ENCODE measurements around the gene PPM1F.

Gene PPM1F

GRCh38 chr22:21975854-21976345 lies 23.3 kb upstream of the PPM1F start:
- DNase-seq: no peak

- DNase-seq: no peak
These were observed 22.6 kb upstream of the PPM1F start for GRCh38 chr22:21975273-21975672.

GRCh38 chr22:21974058-21974649 lies 21.5 kb upstream of the PPM1F start:
- no peak for DNase-seq

GRCh38 chr22:21972806-21973205 lies 20.2 kb upstream of the PPM1F start:
- DNase-seq: no peak

GRCh38 chr22:21972293-21972779 lies 19.7 kb upstream of the PPM1F start:
- peak; percentile 65 for DNase-seq

- no peak for DNase-seq
These were observed 19.2 kb upstream of the PPM1F start for GRCh38 chr22:21971858-21972275.

GRCh38 chr22:21970800-21971617 lies 18.4 kb upstream of the PPM1F start:
- no peak for DNase-seq

GRCh38 chr22:21970037-21970799 lies 17.6 kb upstream of the PPM1F start:
- no peak for DNase-seq

- no peak for DNase-seq
These were observed 15.9 kb upstream of the PPM1F start for GRCh38 chr22:21968452-21969129.

- DNase-seq: no peak
These were observed 15.1 kb upstream of the PPM1F start for GRCh38 chr22:21967693-21968271.

- no peak for DNase-seq
These were observed 14.2 kb upstream of the PPM1F start for GRCh38 chr22:21966643-21967516.

GRCh38 chr22:21965762-21966288 lies 13.2 kb upstream of the PPM1F start:
- no peak for DNase-seq

- no peak for DNase-seq
These were observed 12.4 kb upstream of the PPM1F start for GRCh38 chr22:21964918-21965484.

- no peak for DNase-seq
These were observed 11.6 kb upstream of the PPM1F start for GRCh38 chr22:21964234-21964633.

GRCh38 chr22:21963790-21964211 lies 11.2 kb upstream of the PPM1F start:
- DNase-seq: no peak

GRCh38 chr22:21963286-21963685 lies 10.6 kb upstream of the PPM1F start:
- no peak for DNase-seq

- DNase-seq: no peak
These were observed 10.0 kb upstream of the PPM1F start for GRCh38 chr22:21962655-21962949.

- DNase-seq: no peak
These were observed 9.4 kb upstream of the PPM1F start for GRCh38 chr22:21961886-21962654.

- no peak for DNase-seq
These were observed 8.6 kb upstream of the PPM1F start for GRCh38 chr22:21961127-21961867.
